ENCODE results near the gene APC2. TPM values are rescaled to one million over a fixed set of nuclear protein-coding genes. Genes with fewer than 3 reads are reported as not detected.

APC2 gene
- total and polyA plus RNA-seq, 12 donors, result 0.06 to 12.9 (median 0.77) TPM

GRCh38 chr19:1520203-1520780, 70.4 kb downstream of the APC2 start:
- TF ChIP-seq POLR2A (IDR thresholded peaks at IDR 0.05) (no peak), CTCF (IDR thresholded peaks at IDR 0.05) (no peak)
- H3K27ac ChIP-seq, result no peak overlapping the region
- no peaks in the 10 kb centered on the region for H3K36me3 ChIP-seq (replicated peaks in 1 of 2)
- no peaks in the 10 kb centered on the region for H3K9me3 ChIP-seq (replicated peaks in 1 of 3)
- DNase-seq, result no peak
- no peaks in the 10 kb centered on the region for H3K4me1 ChIP-seq (replicated peaks in 1 of 2)
- peaks cover 25% of the 10 kb centered on the region for H3K27me3 ChIP-seq
- WGBS, 4 donors, result 67 to 80% (median 77%) methylated on average over 5 to 17 of the region's 17 CpGs
- intact Hi-C loops (cut with DNase I), result no loop called here
- no peak overlapping the region for H3K4me3 ChIP-seq

GRCh38 chr19:1521636-1522035, 71.7 kb downstream of the APC2 start:
- no peaks in the 10 kb centered on the region for H3K9me3 ChIP-seq (replicated peaks in 1 of 3)
- no peaks in the 10 kb centered on the region for H3K36me3 ChIP-seq (replicated peaks in 1 of 2)
- no peak for TF ChIP-seq CTCF (IDR thresholded peaks at IDR 0.05)
- no peak for TF ChIP-seq POLR2A (IDR thresholded peaks at IDR 0.05)
- H3K27ac ChIP-seq, result no peak overlapping the region
- intact Hi-C loops (cut with DNase I), result no loop called here
- H3K4me3 ChIP-seq, result no peak overlapping the region
- no peak for DNase-seq
- H3K27me3 ChIP-seq, result peaks cover 35% of the 10 kb centered on the region
- no peaks in the 10 kb centered on the region for H3K4me1 ChIP-seq (replicated peaks in 1 of 2)
- 78 to 87% (median 79%) methylated on average over 8 to 14 of the region's 14 CpGs for WGBS, 4 donors

- intact Hi-C loops (cut with DNase I), result no loop called here
- H3K36me3 ChIP-seq (replicated peaks in 1 of 2), result no peaks in the 10 kb centered on the region
- WGBS, 4 donors, result 73 to 79% (median 77%) methylated on average over 3 to 10 of the region's 10 CpGs
- H3K4me3 ChIP-seq, result no peak overlapping the region
- H3K27ac ChIP-seq, result no peak overlapping the region
- no peaks in the 10 kb centered on the region for H3K9me3 ChIP-seq (replicated peaks in 1 of 3)
- no peaks in the 10 kb centered on the region for H3K4me1 ChIP-seq (replicated peaks in 1 of 2)
- TF ChIP-seq POLR2A (IDR thresholded peaks at IDR 0.05), result no peak
- no peak for TF ChIP-seq CTCF (IDR thresholded peaks at IDR 0.05)
- no peak for DNase-seq
- H3K27me3 ChIP-seq, result peaks cover 35% of the 10 kb centered on the region
Observed at GRCh38 chr19:1522061-1522460, 72.1 kb downstream of the APC2 start.

GRCh38 chr19:1522838-1523237, 72.9 kb downstream of the APC2 start:
- Histone ChIP-seq H3K27ac (no peak overlapping the region), H3K4me1 (replicated peaks in 1 of 2) (no peaks in the 10 kb centered on the region), H3K27me3 (peaks cover 43% of the 10 kb centered on the region), H3K4me3 (no peak overlapping the region), H3K9me3 (replicated peaks in 1 of 3) (no peaks in the 10 kb centered on the region), H3K36me3 (replicated peaks in 1 of 2) (no peaks in the 10 kb centered on the region)
- intact Hi-C loops (cut with DNase I), result no loop called here
- TF ChIP-seq CTCF (IDR thresholded peaks at IDR 0.05), result no peak
- WGBS, 4 donors, result 70 to 86% (median 79%) methylated on average over 6 to 18 of the region's 18 CpGs
- DNase-seq, result no peak

Other genes with a start within 250 kb of the APC2 start
- 100 to 1,000 TPM in 3 of 9 donors, 10 to 100 TPM in 6; 53.5 to 117 (median 93.2) TPM for gene STK11, start 244.3 kb upstream of the APC2 start, total RNA-seq
- 100 to 1,000 TPM in 1 of 3 donors, 10 to 100 TPM in 2; 37.8 to 148 (median 94.5) TPM for gene STK11, start 244.3 kb upstream of the APC2 start, polyA plus RNA-seq
- gene CBARP, start 212.1 kb upstream of the APC2 start, total RNA-seq, result 1 to 10 TPM in 6 of 9 donors, under 1 TPM in 1, not detected in 2; 0.67 to 5.0 (median 1.8) TPM
- 1 to 10 TPM in 2 of 3 donors, under 1 TPM in 1; 0.09 to 9.3 (median 2.2) TPM for gene CBARP, start 212.1 kb upstream of the APC2 start, polyA plus RNA-seq
- 100 to 1,000 TPM in 7 of 9 donors, 10 to 100 TPM in 2; 78.9 to 435 (median 205) TPM for gene ATP5F1D, start 208.4 kb upstream of the APC2 start, total RNA-seq
- gene ATP5F1D, start 208.4 kb upstream of the APC2 start, polyA plus RNA-seq, result 1,000 to 10,000 TPM in 1 of 3 donors, 100 to 1,000 TPM in 1, 10 to 100 TPM in 1; 15.6 to 1,534 (median 925) TPM
- 100 to 1,000 TPM in 5 of 9 donors, 10 to 100 TPM in 3, 1 to 10 TPM in 1; 8.6 to 189 (median 112) TPM for gene MIDN, start 201.5 kb upstream of the APC2 start, total RNA-seq
- 10 to 100 TPM; 15.5 to 73.0 (median 46.8) TPM for gene MIDN, start 201.5 kb upstream of the APC2 start, polyA plus RNA-seq
- gene CIRBP, start 180.8 kb upstream of the APC2 start, total RNA-seq, result 1,000 to 10,000 TPM in 1 of 9 donors, 100 to 1,000 TPM in 8; 317 to 1,164 (median 674) TPM
- 100 to 1,000 TPM; 360 to 990 (median 737) TPM for gene CIRBP, start 180.8 kb upstream of the APC2 start, polyA plus RNA-seq
- gene FAM174C, start 174.6 kb upstream of the APC2 start, total RNA-seq, result 100 to 1,000 TPM in 3 of 9 donors, 10 to 100 TPM in 6; 48.4 to 279 (median 85.0) TPM
- gene FAM174C, start 174.6 kb upstream of the APC2 start, polyA plus RNA-seq, result 100 to 1,000 TPM in 2 of 3 donors, 1 to 10 TPM in 1; 3.8 to 139 (median 123) TPM
- under 1 TPM in 1 of 9 donors, not detected in 8; 0.11 TPM for gene EFNA2, start 164.2 kb upstream of the APC2 start, total RNA-seq
- not detected for gene EFNA2, start 164.2 kb upstream of the APC2 start, polyA plus RNA-seq
- gene NDUFS7, start 66.2 kb upstream of the APC2 start, total RNA-seq, result 100 to 1,000 TPM; 102 to 286 (median 150) TPM
- 100 to 1,000 TPM in 2 of 3 donors, 1 to 10 TPM in 1; 4.7 to 267 (median 134) TPM for gene NDUFS7, start 66.2 kb upstream of the APC2 start, polyA plus RNA-seq
- gene GAMT, start 48.6 kb upstream of the APC2 start, total RNA-seq, result 10 to 100 TPM; 14.8 to 96.9 (median 30.7) TPM
- 10 to 100 TPM in 2 of 3 donors, 1 to 10 TPM in 1; 7.4 to 84.5 (median 74.2) TPM for gene GAMT, start 48.6 kb upstream of the APC2 start, polyA plus RNA-seq
- 10 to 100 TPM; 11.5 to 87.5 (median 41.4) TPM for gene DAZAP1, start 42.5 kb upstream of the APC2 start, total RNA-seq
- gene DAZAP1, start 42.5 kb upstream of the APC2 start, polyA plus RNA-seq, result 100 to 1,000 TPM in 1 of 3 donors, 10 to 100 TPM in 2; 60.0 to 117 (median 77.5) TPM
- gene RPS15, start 11.7 kb upstream of the APC2 start, total RNA-seq, result 1,000 to 10,000 TPM in 6 of 9 donors, 100 to 1,000 TPM in 3; 780 to 3,934 (median 1,471) TPM
- 1,000 to 10,000 TPM in 2 of 3 donors, 100 to 1,000 TPM in 1; 471 to 4,071 (median 2,224) TPM for gene RPS15, start 11.7 kb upstream of the APC2 start, polyA plus RNA-seq
- 10 to 100 TPM; 26.9 to 60.4 (median 35.6) TPM for gene C19orf25, start 29.1 kb downstream of the APC2 start, total RNA-seq
- gene C19orf25, start 29.1 kb downstream of the APC2 start, polyA plus RNA-seq, result 10 to 100 TPM in 2 of 3 donors, 1 to 10 TPM in 1; 6.0 to 55.7 (median 33.4) TPM
- gene PCSK4, start 40.2 kb downstream of the APC2 start, total RNA-seq, result 10 to 100 TPM in 2 of 9 donors, 1 to 10 TPM in 7; 1.2 to 13.1 (median 4.4) TPM
- gene PCSK4, start 40.2 kb downstream of the APC2 start, polyA plus RNA-seq, result 10 to 100 TPM in 2 of 3 donors, 1 to 10 TPM in 1; 1.3 to 29.7 (median 13.7) TPM
- 100 to 1,000 TPM in 5 of 9 donors, 10 to 100 TPM in 4; 44.5 to 189 (median 110) TPM for gene REEP6, start 41.1 kb downstream of the APC2 start, total RNA-seq
- 100 to 1,000 TPM in 2 of 3 donors, 10 to 100 TPM in 1; 16.5 to 205 (median 120) TPM for gene REEP6, start 41.1 kb downstream of the APC2 start, polyA plus RNA-seq
- gene ADAMTSL5, start 62.9 kb downstream of the APC2 start, total RNA-seq, result 1 to 10 TPM in 7 of 9 donors, under 1 TPM in 2; 0.61 to 8.8 (median 1.6) TPM
- gene ADAMTSL5, start 62.9 kb downstream of the APC2 start, polyA plus RNA-seq, result 1 to 10 TPM in 2 of 3 donors, under 1 TPM in 1; 0.79 to 2.4 (median 2.0) TPM
- gene PLK5, start 74.0 kb downstream of the APC2 start, total RNA-seq, result under 1 TPM in 2 of 9 donors, not detected in 7; 0.15 to 0.17 TPM
- gene PLK5, start 74.0 kb downstream of the APC2 start, polyA plus RNA-seq, result 1 to 10 TPM in 1 of 3 donors, under 1 TPM in 1, not detected in 1; 0.47 to 1.0 TPM
- gene MEX3D, start 118.2 kb downstream of the APC2 start, total RNA-seq, result 10 to 100 TPM in 8 of 9 donors, 1 to 10 TPM in 1; 7.3 to 31.6 (median 20.1) TPM
- 1 to 10 TPM; 1.6 to 2.6 (median 2.1) TPM for gene MEX3D, start 118.2 kb downstream of the APC2 start, polyA plus RNA-seq
- gene MBD3, start 142.7 kb downstream of the APC2 start, total RNA-seq, result 100 to 1,000 TPM in 4 of 9 donors, 10 to 100 TPM in 5; 60.6 to 144 (median 92.1) TPM
- gene MBD3, start 142.7 kb downstream of the APC2 start, polyA plus RNA-seq, result 100 to 1,000 TPM in 1 of 3 donors, 10 to 100 TPM in 1, 1 to 10 TPM in 1; 3.5 to 221 (median 95.8) TPM
- gene UQCR11, start 155.3 kb downstream of the APC2 start, total RNA-seq, result 100 to 1,000 TPM in 6 of 9 donors, 10 to 100 TPM in 3; 47.1 to 336 (median 267) TPM
- gene UQCR11, start 155.3 kb downstream of the APC2 start, polyA plus RNA-seq, result 100 to 1,000 TPM in 1 of 3 donors, 10 to 100 TPM in 2; 91.7 to 122 (median 96.9) TPM
- gene TCF3, start 202.5 kb downstream of the APC2 start, total RNA-seq, result 10 to 100 TPM; 15.7 to 96.0 (median 39.9) TPM
- 10 to 100 TPM in 2 of 3 donors, 1 to 10 TPM in 1; 8.5 to 45.1 (median 44.2) TPM for gene TCF3, start 202.5 kb downstream of the APC2 start, polyA plus RNA-seq